ENCODE results near the gene TNS3. TPM values are rescaled to one million over a fixed set of nuclear protein-coding genes. Genes with fewer than 3 reads are reported as not detected.

TNS3 gene
- total RNA-seq, 2 donors from 2014 or later: 2.3 to 2.6 TPM

DNA sequence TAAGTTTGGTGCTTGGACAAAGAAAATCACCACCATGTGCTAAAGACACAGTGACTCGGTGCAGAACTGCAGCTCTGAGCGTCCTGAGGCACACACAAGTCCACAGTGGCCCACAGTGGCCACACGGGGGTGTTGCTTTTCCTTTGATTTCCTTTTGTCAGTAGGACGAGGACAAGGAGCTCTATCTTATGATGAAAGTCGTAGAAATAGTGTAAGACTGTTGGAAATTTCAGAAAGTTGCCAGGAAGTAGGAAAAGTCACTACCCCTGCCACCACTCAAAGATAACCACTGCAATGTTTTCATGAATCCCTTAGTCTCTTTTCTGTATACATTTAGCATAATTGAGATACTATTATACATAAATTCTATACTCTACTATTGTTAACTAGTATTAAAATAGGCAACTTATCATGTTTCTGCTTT, 146.0 kb downstream of the TNS3 start:
- no peak overlapping the region for H3K27ac Mint-ChIP-seq
- H3K36me3 Mint-ChIP-seq (ENCODE audit: low read depth): no peaks in the 10 kb centered on the region
- no peak for ATAC-seq
- DNase-seq: no peak
- peaks cover 5% of the 10 kb centered on the region for H3K4me1 Mint-ChIP-seq
- no peaks in the 10 kb centered on the region for H3K9me3 ChIP-seq (ENCODE audit: control insufficient read depth, low read length, poor library complexity, severe bottlenecking)
- peaks cover 4% of the 10 kb centered on the region for H3K27me3 Mint-ChIP-seq
- no peak overlapping the region for H3K4me3 Mint-ChIP-seq

DNA sequence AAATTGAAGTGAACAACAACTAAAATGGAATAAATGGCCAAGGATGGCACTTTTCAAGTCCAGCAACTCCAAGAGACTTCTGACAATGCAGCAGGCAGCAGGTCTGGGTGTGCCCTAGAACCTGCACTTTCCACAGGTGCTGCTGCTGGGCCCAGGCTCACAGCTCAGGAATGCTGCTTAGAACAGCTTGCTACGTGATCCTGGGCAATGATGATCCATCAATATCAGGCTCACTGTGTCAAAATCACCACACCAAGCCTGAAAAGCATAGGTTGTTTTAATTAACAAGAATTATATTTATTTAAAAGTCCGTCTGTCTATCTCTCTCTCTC, 148.4 kb downstream of the TNS3 start:
- Mint-ChIP-seq H3K4me1 (no peaks in the 10 kb centered on the region), H3K27me3 (no peaks in the 10 kb centered on the region), H3K36me3 (ENCODE audit: low read depth) (no peaks in the 10 kb centered on the region), H3K4me3 (no peak overlapping the region), H3K27ac (no peak overlapping the region)
- no peaks in the 10 kb centered on the region for H3K9me3 ChIP-seq (ENCODE audit: control insufficient read depth, low read length, poor library complexity, severe bottlenecking)
- DNase-seq: no peak
- ATAC-seq: no peak

DNA sequence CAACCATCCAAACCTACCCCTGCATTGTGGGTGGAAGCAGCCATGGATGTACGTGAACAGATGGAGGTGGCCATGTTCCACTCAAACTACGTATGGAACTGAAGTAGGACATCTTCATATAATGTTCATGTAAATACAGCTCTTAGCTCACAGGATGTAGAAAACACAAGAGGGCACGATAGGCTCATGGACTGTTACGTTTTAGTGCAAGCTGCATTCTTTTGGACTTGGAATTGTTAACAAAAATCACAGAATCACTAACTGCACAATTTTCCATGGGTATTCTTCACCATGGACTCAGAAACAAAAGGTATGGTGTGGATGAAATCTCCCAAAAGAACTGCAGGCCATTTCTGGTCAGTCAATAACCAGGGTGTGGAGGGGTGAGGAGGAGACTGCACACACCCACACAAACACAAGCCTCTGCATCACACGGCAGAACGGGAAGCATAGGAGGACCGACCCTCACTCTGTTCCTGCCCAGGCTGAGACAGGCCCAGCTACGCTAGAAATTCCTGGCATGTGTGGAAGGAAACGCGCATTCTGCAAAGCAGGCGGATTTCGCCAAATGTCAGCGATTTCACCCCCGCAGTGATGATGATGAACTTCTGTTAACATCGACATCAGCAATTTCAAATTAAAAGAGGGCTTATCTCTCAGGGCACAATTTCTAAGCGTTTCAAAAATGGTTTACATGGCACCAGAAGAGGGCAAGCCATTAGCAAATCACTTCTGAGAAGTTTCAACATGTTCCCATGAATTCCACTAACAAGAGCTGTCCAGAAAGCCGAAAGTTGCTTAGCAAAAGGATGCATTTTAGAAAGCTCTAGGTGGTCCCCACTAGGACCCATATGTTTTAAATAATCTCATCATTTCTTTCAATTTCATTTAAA, 149.0 kb downstream of the TNS3 start:
- no peak for ATAC-seq
- H3K27me3 Mint-ChIP-seq: no peaks in the 10 kb centered on the region
- no peak for DNase-seq
- no peak overlapping the region for H3K27ac Mint-ChIP-seq
- no peaks in the 10 kb centered on the region for H3K36me3 Mint-ChIP-seq (ENCODE audit: low read depth)
- no peaks in the 10 kb centered on the region for H3K9me3 ChIP-seq (ENCODE audit: control insufficient read depth, low read length, poor library complexity, severe bottlenecking)
- H3K4me3 Mint-ChIP-seq: no peak overlapping the region
- H3K4me1 Mint-ChIP-seq: no peaks in the 10 kb centered on the region

DNA sequence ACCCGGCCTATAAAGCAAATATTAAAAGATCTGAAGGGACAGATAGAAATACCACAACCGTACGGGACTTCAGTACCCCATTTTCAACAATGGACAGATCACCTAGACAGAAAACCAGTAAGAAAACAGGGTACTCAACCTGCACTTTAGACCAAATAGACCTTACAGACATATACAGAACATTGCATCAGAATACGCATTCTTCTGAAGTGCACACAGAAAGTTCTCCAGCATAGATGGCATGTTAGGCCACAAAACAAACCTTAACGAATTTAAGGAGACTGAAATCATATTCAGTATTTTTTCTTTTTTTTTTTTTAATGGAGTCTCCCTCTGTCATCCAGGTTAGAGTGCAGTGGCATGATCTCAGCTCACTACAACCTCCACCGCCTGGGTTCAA, 151.5 kb downstream of the TNS3 start:
- DNase-seq: no peak
- Mint-ChIP-seq H3K4me1 (no peaks in the 10 kb centered on the region), H3K27ac (no peak overlapping the region), H3K4me3 (no peak overlapping the region), H3K36me3 (ENCODE audit: low read depth) (no peaks in the 10 kb centered on the region), H3K27me3 (no peaks in the 10 kb centered on the region)
- no peaks in the 10 kb centered on the region for H3K9me3 ChIP-seq (ENCODE audit: control insufficient read depth, low read length, poor library complexity, severe bottlenecking)
- ATAC-seq: no peak

DNA sequence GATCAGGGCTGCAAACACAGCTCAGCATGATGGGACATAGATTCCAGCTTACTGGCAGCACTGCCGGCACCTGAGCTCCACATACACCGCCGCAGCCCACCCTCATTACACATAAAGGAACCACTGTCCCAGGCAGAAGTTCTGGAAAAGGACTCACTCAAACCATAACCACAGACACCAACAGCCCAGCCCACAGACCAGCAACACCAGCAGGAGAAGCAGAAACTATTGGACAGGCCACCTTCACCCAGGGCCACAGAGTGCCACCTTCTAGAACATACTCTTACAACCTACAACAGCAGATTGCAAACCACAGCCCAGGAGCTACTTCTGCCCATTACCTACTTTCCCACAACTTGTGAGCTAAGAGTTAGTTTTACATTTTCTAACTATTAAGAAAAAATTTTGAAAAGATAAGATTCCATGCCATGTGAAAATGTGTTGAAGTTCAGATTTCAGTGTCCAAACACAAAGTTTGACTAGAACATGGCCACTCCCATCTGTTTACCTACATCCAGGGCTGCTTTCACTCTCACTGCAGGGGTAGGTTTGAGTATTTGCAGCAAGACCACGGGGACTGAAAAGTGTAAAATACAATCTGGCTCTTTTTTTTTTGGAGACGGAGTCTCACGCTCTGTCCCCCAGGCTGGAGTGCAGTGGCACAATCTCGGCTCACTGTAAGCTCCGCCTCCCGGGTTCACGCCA, 153.0 kb downstream of the TNS3 start:
- H3K4me3 Mint-ChIP-seq: no peak overlapping the region
- no peaks in the 10 kb centered on the region for H3K27me3 Mint-ChIP-seq
- no peak overlapping the region for H3K27ac Mint-ChIP-seq
- ATAC-seq: no peak
- H3K4me1 Mint-ChIP-seq: no peaks in the 10 kb centered on the region
- H3K9me3 ChIP-seq (ENCODE audit: control insufficient read depth, low read length, poor library complexity, severe bottlenecking): no peaks in the 10 kb centered on the region
- DNase-seq: no peak
- no peaks in the 10 kb centered on the region for H3K36me3 Mint-ChIP-seq (ENCODE audit: low read depth)

DNA sequence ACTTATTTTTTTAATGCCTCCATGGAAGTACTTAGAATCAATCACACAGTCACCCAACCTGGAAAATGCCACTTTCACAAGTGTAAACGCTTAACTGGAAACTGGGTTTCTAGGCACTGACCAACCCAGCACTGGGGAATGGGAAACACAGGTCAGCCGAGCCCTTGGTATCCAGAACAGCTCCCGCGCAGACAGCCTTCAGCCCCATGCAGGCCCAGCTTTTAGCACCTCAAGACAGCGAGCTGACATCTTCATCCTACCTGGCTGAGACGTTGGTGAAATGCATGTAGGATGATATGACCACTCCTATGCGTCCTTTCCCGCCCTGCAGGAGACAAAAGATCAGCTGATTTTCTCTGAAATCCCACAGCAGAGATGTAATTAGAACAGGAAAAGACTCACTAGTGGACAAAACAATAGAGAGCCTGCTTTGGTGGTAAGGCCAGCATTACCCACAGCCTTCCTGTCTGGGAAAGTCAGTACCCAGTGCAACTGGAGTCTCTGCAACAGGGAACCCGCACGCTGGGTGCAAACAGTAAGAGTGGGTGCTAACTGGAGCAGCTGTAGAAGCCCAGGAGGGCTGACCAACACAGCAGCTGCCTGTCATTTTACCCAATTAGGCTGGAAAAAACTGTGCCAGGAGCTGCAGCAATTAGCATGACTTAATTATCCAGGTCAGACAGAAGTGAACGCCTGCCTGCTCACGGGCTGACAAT, 153.7 kb downstream of the TNS3 start:
- no peaks in the 10 kb centered on the region for H3K9me3 ChIP-seq (ENCODE audit: control insufficient read depth, low read length, poor library complexity, severe bottlenecking)
- ATAC-seq (no peak), DNase-seq (no peak)
- Mint-ChIP-seq H3K4me1 (no peaks in the 10 kb centered on the region), H3K4me3 (no peak overlapping the region), H3K27me3 (no peaks in the 10 kb centered on the region), H3K27ac (no peak overlapping the region), H3K36me3 (ENCODE audit: low read depth) (no peaks in the 10 kb centered on the region)

DNA sequence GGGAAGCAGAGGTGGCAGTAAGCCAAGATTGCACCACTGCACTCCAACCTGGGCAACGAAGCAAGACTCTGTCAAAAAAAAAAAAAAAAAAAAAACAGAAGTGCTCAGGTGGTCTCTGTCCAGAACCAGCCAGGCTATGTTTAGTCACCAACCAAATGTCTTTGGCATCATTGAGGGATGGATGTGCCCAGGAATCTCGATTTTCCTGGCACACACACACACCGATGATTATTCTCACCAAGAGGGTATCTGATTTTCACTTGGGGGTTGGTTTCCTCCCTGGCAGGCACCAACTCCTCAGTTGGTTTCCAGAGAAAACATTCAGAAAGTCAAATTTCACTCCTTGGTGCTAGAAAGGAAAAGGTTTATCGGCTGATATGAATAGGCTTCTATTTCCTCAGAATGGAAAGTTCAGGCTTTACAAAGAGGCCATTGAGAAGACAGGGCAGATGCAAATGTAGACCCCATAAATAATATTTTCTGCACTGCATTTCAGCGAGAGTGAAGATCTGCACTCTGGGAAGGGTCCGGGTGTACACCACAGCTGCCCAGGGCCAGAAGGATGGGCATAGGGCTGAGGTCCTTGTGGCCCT, 154.8 kb downstream of the TNS3 start:
- Mint-ChIP-seq H3K4me3 (no peak overlapping the region), H3K36me3 (ENCODE audit: low read depth) (no peaks in the 10 kb centered on the region), H3K27ac (no peak overlapping the region), H3K27me3 (peaks cover 2% of the 10 kb centered on the region), H3K4me1 (no peaks in the 10 kb centered on the region)
- DNase-seq (no peak), ATAC-seq (no peak)
- no peaks in the 10 kb centered on the region for H3K9me3 ChIP-seq (ENCODE audit: control insufficient read depth, low read length, poor library complexity, severe bottlenecking)

DNA sequence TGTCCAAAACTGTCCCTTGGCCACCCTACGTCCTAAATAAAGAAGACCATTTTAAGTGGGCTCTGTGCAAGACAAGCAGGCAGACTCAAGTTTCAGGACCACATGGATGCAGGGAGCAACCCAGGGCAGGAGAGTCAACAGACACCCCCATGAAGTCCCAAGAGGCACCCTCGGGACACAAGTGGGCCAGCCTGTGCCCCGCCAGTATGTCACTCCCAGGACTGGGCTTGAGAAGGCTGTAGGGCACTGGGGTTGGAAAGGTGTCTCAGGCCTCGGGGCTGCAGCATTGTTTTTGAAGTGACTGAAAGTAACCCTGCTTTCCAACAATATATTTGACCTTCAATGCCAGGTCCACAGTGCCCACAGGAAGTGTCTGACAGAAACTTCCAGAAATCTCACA, 157.4 kb downstream of the TNS3 start:
- peaks cover 6% of the 10 kb centered on the region for H3K27me3 Mint-ChIP-seq
- no peak for ATAC-seq
- H3K36me3 Mint-ChIP-seq (ENCODE audit: low read depth): no peaks in the 10 kb centered on the region
- no peak for DNase-seq
- no peaks in the 10 kb centered on the region for H3K9me3 ChIP-seq (ENCODE audit: control insufficient read depth, low read length, poor library complexity, severe bottlenecking)
- no peak overlapping the region for H3K4me3 Mint-ChIP-seq
- no peaks in the 10 kb centered on the region for H3K4me1 Mint-ChIP-seq
- H3K27ac Mint-ChIP-seq: no peak overlapping the region

DNA sequence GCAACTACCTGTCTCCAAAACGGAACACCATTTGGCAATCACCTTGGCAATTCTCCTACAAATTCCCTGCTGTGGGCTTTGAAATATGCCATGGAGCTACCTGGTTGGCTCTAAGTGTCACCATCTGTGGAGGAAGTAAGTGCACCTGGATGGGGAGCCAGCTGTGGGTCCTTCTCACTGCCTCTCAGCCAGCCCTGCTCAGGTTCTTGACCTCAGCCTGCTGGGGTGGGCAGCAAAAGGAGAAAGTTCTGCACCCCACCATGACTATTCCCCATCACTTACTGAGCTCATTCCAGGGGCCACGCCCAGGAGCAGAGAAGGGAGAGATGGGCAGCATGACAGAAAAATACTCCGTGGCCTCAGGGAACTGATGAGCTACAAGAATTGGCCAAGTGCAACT, 158.7 kb downstream of the TNS3 start:
- Mint-ChIP-seq H3K4me3 (no peak overlapping the region), H3K27me3 (peaks cover 6% of the 10 kb centered on the region), H3K27ac (no peak overlapping the region), H3K4me1 (no peaks in the 10 kb centered on the region), H3K36me3 (ENCODE audit: low read depth) (no peaks in the 10 kb centered on the region)
- H3K9me3 ChIP-seq (ENCODE audit: control insufficient read depth, low read length, poor library complexity, severe bottlenecking): no peaks in the 10 kb centered on the region
- no peak for ATAC-seq
- no peak for DNase-seq

DNA sequence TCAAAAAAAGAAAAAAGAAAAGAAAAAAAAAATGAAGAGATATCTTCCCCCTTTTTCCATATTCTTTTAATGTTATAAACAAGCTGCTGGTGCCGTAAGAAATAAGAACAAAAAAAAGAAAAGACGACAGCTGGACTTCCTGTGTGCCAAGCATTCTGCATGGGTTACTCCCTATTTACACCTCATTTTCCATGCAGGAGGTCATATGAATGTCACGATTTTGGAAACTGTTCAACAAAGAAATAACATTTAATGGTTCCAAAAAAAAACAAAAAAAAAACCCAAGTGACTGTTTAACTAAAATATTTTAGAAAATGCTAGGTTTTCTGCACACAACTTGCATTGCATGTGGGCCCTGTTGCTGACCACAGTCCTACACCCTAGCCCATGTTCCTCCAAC, 159.3 kb downstream of the TNS3 start:
- Mint-ChIP-seq H3K27me3 (peaks cover 6% of the 10 kb centered on the region), H3K4me3 (no peak overlapping the region), H3K27ac (no peak overlapping the region), H3K4me1 (no peaks in the 10 kb centered on the region), H3K36me3 (ENCODE audit: low read depth) (no peaks in the 10 kb centered on the region)
- DNase-seq: no peak
- ATAC-seq: no peak
- no peaks in the 10 kb centered on the region for H3K9me3 ChIP-seq (ENCODE audit: control insufficient read depth, low read length, poor library complexity, severe bottlenecking)

DNA sequence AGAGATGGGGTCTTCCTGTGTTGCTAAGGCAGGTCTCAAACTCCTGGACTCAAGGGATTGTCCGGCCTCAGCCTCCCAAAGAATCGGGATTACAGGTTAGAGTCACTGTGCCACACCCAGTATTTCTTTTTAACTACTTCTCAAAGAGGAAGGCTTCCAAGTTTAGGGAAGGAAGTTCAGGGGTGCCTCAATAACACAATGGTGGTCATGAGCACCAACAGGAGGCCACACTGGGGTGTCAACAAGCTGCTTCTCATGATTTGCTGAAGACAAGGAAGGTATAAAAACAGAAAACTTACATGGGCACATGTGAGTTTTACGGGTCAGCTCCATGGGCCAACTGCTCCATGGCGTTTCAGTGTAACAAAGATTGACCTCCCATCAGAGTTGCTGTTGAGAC, 160.5 kb downstream of the TNS3 start:
- no peak overlapping the region for H3K27ac Mint-ChIP-seq

DNA sequence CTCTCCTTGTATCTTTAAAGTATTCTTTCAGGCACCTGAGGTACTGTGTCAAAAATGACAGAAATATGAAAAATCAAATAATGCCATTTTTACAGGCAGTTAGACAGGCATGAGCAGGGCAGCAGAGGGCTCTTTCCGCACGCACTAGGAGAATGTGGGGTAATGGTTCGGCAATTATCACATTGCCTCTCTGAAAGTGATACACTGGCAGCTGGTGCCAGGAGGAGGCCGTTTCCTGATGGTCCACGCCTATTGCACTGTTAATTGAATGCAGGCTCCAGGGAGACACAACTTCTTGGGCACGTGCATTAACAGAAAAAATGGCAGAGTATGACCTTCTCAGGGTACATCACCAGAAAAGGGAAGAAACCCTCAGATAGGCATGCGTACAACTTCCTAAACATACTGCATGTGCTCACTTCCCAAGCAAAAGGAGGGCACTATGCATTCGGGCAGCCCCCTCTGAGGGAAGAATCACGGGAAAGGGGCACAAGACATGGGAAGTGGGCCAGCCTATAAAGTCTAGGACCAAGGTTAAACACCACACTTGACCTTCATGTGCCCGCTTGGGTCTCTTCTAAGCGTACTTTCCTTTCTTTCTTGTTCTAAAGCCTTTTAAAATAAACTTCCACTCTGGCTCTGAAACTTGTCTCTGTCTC, 161.7 kb downstream of the TNS3 start:
- no peak for ATAC-seq
- Mint-ChIP-seq H3K36me3 (ENCODE audit: low read depth) (no peaks in the 10 kb centered on the region), H3K27me3 (peaks cover 11% of the 10 kb centered on the region), H3K4me1 (no peaks in the 10 kb centered on the region), H3K4me3 (no peak overlapping the region), H3K27ac (no peak overlapping the region)
- no peak for DNase-seq
- H3K9me3 ChIP-seq (ENCODE audit: control insufficient read depth, low read length, poor library complexity, severe bottlenecking): no peaks in the 10 kb centered on the region

More for the DNA sequence above, 160.5 kb downstream of the TNS3 start:
- ATAC-seq (no peak), DNase-seq (no peak)
- no peaks in the 10 kb centered on the region for H3K9me3 ChIP-seq (ENCODE audit: control insufficient read depth, low read length, poor library complexity, severe bottlenecking)
- H3K27me3 Mint-ChIP-seq: peaks cover 6% of the 10 kb centered on the region
- H3K4me1 Mint-ChIP-seq: no peaks in the 10 kb centered on the region
- H3K36me3 Mint-ChIP-seq (ENCODE audit: low read depth): no peaks in the 10 kb centered on the region
- no peak overlapping the region for H3K4me3 Mint-ChIP-seq

DNA sequence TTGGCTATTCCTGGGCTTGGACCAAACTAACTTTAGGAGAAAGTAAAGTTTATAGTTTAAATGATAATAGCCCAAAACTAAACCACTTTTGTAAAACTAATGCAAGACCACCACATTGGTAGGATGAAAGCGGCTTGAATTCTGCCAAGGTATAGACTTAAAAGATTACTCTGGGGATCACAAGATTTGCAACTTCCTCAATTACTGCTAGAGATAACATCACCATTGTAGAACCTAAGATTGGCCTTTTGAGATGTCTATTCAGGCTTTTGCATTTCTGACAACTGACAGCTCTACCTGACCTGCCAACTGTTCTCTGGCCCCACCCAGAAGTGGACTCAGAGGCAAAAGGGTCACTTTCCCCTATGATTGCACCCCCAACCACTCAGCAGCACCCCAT, 162.4 kb downstream of the TNS3 start:
- peaks cover 11% of the 10 kb centered on the region for H3K27me3 Mint-ChIP-seq
- no peak for ATAC-seq
- no peak overlapping the region for H3K27ac Mint-ChIP-seq
- DNase-seq: no peak
- H3K4me1 Mint-ChIP-seq: no peaks in the 10 kb centered on the region
- H3K9me3 ChIP-seq (ENCODE audit: control insufficient read depth, low read length, poor library complexity, severe bottlenecking): no peaks in the 10 kb centered on the region
- H3K36me3 Mint-ChIP-seq (ENCODE audit: low read depth): no peaks in the 10 kb centered on the region
- no peak overlapping the region for H3K4me3 Mint-ChIP-seq

Measured in T-helper 17 cell (primary cell).